NCI-H774 (cell line): ENCODE measurements around the gene OR56A1.
A peak's percentile ranks its signal among the peaks of the same experiment; 100 is the strongest.
"Not testable (repeated sequence)": the region's sequence is repeated elsewhere in the genome, so short reads cannot be mapped to it uniquely, and the experiment has no call there.

ENCODE experiments used
- DNase-seq: peaks from one replicate; lab custom pipeline; 2025; lab: John Stamatoyannopoulos, UW

Gene OR56A1, protein sequence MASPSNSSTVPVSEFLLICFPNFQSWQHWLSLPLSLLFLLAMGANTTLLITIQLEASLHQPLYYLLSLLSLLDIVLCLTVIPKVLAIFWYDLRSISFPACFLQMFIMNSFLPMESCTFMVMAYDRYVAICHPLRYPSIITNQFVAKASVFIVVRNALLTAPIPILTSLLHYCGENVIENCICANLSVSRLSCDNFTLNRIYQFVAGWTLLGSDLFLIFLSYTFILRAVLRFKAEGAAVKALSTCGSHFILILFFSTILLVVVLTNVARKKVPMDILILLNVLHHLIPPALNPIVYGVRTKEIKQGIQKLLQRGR

DNA sequence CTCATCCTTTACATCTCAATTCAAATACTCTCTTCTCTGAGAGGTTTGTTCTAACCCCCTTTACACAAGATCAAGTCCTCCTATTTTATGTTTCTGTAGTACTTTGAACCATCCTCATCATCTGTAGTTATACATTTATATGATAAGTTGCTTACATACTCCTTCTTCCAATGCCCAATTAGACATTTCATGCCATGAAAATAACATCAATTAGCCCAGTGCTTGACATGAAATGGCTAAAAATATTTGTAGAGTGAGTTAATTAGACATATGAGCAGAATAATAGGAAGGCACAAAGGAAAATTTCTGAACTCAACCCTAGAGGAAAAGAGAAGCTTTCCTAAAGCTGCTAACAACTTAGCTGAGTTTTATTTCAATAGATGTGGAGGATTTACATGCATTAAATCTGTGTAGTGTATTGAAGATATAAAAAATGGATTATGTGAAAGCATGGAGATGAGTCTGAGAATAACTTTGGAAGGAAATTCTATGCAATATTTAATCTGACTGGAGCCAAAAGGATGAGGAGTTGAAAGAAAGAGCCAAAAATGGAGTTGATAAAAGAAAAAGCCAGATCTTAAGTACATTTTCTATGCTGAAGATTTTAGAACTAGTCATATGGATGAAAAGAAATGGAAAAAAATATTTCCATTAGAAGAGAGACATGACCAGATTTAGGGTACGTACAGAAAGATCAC lies at the start of gene OR56A1:
Gene OR56A1 (minus strand): TSS at position 51 of the 698 bp plus-strand sequence. CDS start 3,066 bp downstream, outside the sequence.
- DNase-seq = no peak

GRCh38 chr11:6079463-6079862 lies 48.9 kb upstream of the OR56A1 start:
- no peak for DNase-seq

DNA sequence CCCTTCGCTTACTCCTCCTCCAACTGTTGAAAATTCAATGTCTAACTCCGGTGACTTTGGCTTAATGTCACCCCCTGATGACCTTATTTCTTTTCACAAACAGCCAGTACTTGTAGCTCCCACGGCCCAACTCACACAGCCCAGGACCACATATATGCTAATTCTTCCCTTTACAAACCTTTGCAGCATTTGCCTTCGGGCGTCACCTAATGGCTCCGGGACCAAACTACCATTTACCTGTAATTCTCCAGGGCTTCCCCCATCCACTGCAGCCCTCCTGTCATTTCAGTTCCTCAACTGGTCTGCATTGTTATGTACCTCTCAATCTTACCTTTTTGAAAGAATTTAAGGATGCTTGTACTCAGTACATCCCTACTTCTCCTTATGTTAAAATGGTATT lies 47.2 kb upstream of the OR56A1 start:
- no peak for DNase-seq

DNA sequence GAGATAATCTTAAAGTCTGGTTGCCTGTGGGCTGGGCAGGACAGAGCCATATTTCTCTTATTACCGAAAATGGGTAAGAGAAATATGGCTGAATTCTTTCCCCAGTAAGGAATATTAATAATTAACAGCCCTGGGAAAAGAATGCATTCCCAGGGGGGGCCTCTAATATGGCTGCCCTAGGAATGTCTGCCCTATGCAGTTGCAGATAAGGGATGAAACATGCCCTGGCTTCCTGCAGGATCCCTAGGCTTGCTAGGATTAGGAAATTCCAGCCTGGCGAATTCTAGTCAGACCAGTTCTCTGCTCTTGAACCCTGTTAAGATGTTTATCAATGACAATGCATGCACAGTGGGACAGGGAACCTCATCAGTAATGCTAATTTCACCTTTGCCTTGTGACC lies 45.9 kb upstream of the OR56A1 start:
- DNase-seq = not testable (repeated sequence)

DNA sequence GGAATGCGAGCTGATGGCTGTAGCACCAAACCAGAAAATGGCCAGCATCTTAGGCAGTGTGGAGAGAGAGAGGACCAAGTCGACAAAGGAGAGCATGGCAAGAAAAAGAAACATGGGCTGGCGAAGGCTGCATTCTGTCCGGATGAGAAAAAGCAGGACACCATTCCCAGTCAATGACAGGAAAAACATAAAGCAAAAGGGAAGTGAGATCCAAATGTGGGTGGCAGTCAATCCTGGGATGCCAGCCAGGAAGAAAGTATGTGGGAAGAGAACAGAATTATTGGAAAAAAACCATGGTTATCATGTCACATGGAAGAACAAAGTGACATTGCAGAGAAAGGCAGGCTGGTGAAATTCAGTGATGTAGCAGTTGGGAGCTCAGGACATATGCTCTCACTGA lies 36.9 kb upstream of the OR56A1 start:
- DNase-seq = no peak

GRCh38 chr11:6062691-6063358 lies 32.3 kb upstream of the OR56A1 start:
- DNase-seq = no peak

- DNase-seq = no peak
Observed at GRCh38 chr11:6061475-6061874, 30.9 kb upstream of the OR56A1 start.

DNA sequence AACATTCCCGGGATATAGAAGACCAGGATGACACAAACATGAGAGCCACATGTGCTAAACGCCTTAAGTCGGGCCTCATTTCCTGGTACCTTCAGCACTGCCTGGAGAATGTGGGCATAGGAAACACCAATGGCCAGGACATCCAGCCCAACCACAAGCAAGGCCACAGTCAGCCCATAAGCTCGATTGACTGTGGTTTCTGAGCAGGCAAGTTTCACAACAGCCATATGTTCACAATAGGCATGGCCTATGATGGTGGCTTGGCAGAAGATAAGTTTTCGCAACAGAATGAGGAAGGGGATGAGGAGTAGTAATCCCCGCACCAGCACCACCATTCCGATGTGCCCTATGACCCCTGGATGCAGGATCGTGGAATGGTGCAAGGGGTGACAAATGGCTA lies 26.9 kb upstream of the OR56A1 start:
- no peak for DNase-seq

- no peak for DNase-seq
Observed at GRCh38 chr11:6055569-6055968, 25.0 kb upstream of the OR56A1 start.

DNA sequence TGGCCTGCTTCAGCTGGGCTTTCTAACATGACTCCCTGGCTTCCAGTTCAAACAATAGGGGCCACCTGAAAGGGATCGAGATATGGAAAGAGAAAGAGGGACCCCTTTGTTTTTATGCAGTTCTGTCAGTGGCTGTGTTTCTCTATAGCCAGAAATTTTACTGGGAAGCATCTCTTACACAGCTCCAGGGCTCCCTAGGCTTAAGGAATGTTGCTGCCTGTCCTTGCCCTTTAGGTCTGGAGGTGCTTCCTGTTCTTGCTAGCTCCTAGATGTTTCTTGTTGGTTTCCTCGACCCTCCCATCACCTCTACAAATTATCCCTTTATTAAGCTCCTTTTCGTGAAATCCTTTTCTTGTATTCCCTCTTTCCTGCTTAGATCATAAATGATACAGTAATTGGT lies 21.8 kb upstream of the OR56A1 start:
- no peak for DNase-seq

GRCh38 chr11:6040874-6041273 lies 10.3 kb upstream of the OR56A1 start:
- no peak for DNase-seq

DNA sequence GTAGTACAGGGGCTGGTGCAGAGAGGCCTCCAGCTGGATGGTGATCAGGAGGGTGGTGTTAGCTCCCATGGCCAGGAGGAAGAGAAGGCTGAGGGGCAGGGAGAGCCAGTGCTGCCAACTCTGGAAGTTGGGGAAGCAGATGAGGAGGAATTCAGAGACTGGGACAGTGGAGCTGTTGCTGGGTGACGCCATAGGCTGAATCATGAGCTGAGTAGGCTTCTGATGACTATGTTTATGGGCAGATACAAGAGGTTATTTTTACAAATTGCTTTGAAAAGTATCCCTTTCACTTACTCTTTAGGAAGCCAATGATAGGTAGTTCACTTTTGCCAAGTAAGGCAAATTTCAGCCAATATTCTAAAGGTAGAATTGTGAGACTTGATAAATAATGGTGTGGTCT lies 3.1 kb downstream of the OR56A1 start:
- DNase-seq = no peak

DNA sequence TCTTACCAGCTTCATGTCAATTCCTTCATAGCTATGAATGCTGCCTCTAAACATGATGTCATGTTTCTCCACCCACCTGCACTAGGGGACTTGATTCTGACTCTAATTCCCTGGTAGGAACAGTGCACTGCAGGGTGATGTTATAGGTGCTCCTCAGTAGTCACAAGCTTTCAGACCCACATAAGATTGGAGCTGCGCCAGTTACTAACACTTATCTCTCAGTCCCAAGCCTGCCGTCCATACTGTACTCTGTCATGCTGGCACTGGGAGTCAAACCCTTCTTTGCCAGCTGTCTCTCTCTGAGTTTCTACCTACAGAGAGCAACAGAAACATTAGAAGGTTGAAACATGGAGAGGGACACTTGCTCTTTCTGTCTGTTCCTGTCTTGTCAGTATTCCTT lies 5.5 kb downstream of the OR56A1 start:
- no peak for DNase-seq

DNA sequence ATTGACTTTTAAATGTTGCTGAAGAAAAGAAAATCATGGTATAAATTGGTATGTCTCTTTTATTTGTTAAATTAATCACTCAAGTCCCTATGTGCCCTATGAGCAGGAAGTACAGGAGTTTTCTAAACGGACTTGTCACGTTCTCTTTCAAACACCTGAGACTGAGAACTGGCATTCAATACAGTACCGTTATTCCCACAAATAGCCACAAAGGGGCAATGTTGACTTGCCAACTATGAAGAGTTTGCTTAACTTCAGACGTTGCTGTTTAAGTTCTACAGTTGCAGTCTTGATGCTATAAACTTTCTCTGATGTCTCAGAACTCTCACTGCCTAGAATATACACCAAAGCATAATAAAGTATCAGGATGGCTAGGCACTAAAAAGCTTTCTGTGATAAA lies 7.6 kb downstream of the OR56A1 start:
- peak; percentile 7 for DNase-seq

DNA sequence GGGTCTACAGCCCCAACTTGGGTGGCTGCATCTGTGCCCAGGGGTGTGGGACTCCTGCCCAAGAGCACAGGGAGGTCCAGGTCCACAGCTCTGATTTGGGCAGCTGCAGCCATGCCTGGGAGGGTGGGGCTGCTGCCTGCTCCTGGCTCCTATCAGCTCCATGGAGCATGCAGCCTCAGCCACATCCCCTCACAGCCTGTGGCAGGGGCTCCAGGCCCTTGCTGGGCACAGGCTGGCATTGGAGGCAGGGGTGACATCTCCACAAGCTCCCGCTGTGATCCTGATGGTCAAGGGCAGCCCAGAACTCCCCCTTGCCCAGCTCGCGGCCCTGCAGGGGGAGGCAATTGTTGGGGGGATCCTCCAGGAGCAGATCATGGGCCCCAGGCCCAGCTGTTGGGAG lies 17.5 kb downstream of the OR56A1 start:
- DNase-seq = no peak

GRCh38 chr11:6012035-6012668 lies 18.4 kb downstream of the OR56A1 start:
- no peak for DNase-seq

- no peak for DNase-seq
Observed at GRCh38 chr11:6006846-6007245, 23.7 kb downstream of the OR56A1 start, which contains the start of gene OR56A4. OR56A4 (minus strand) TSS chr11:6006946; CDS start chr11:6002992, 3,954 bp downstream.

DNA sequence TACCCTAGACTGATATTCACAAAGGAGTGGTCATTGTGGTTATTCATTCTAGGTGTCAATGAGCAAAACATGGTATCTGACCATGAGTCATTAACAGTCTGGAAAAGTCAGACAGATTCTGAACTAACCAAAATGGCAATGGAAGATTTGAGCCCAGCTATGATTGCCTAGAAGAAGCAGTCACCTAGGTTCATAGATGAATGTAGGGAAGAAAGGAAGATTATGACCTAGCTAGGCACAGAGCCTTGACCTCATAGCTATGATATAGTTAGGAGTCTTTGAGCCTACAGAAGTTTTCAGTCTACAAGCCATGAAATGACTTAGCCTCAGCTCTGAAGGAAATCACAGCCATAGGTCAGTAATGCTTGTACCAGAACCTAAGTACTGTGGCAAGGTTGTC lies 24.2 kb downstream of the OR56A1 start:
- no peak for DNase-seq

- no peak for DNase-seq
Observed at GRCh38 chr11:6002202-6002699, 28.3 kb downstream of the OR56A1 start.

- DNase-seq = no peak
Observed at GRCh38 chr11:5994791-5995190, 35.8 kb downstream of the OR56A1 start.

GRCh38 chr11:5992604-5993251 lies 37.8 kb downstream of the OR56A1 start:
- no peak for DNase-seq

DNA sequence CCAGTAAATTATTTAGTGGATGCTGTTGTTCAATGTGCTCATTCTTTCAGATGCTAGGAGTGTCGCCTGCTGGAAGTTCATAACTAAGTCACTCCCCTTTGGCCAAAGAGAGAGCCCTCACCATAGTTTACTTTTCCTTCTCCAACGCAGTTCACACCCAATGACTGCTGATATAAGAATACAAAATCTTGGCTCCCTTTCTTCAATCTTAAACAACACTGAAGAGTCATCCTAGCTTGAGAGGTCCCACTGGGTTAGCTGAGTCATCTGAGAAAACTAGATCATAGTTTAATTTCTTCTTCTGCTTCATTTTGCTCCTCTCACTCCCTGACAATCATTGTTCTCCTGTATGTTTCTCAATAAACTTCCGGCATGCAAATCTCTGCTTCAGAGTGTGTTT lies 38.4 kb downstream of the OR56A1 start:
- no peak for DNase-seq
